Liver (tissue), 9 donors: ENCODE results near the gene PRRG2. TPM values are rescaled to one million over a fixed set of nuclear protein-coding genes. Genes with fewer than 3 reads are reported as not detected.
"Not testable (repeated sequence)": the region's sequence is repeated elsewhere in the genome, so short reads cannot be mapped to it uniquely, and the experiment has no call there.

Source experiments
- DNase-seq: peaks from one replicate; pipeline ENCODE4 v3.0.0-alpha.2; 2017; ENCODE audit warnings: low spot score
- H3K27ac ChIP-seq, 2 donors: one replicate each; pipeline ENCODE4 v1.7.0; 2013; ENCODE audit warnings: inconsistent platforms in 2 of 2, low read length in 2 of 2, control low read depth in 1 of 2, low read depth in 1 of 2, mild to moderate bottlenecking in 1 of 2
- H3K27me3 ChIP-seq, 4 donors: one replicate each; pipeline versions ENCODE4 v1.6.1 to v1.7.0; 2013; ENCODE audit warnings: low read length in 3 of 4, inconsistent platforms in 1 of 4, mild to moderate bottlenecking in 1 of 4, moderate library complexity in 1 of 4; ENCODE audit not compliant: control insufficient read depth in 4 of 4, insufficient read depth in 4 of 4
- H3K36me3 ChIP-seq, 4 donors: one replicate each; pipeline versions ENCODE4 v1.6.1 to v1.7.0; 2013; ENCODE audit warnings: low read length in 3 of 4, mild to moderate bottlenecking in 3 of 4, low read depth in 1 of 4, moderate library complexity in 1 of 4; ENCODE audit not compliant: control insufficient read depth in 4 of 4, insufficient read depth in 3 of 4
- H3K4me1 ChIP-seq, 4 donors: one replicate each; pipeline versions ENCODE4 v1.6.1 to v1.7.0; 2013; ENCODE audit warnings: low read length in 3 of 4, mild to moderate bottlenecking in 3 of 4, moderate library complexity in 1 of 4; ENCODE audit not compliant: control insufficient read depth in 4 of 4, insufficient read depth in 4 of 4
- H3K4me3 ChIP-seq, 3 donors: one replicate each; pipeline versions ENCODE4 v1.6.1 to v1.7.0; 2013; ENCODE audit warnings: low read length in 3 of 3, control low read depth in 1 of 3, low read depth in 1 of 3, mild to moderate bottlenecking in 1 of 3
- H3K9ac ChIP-seq, 2 donors: one replicate each; pipeline ENCODE4 v1.7.0; 2013; ENCODE audit warnings: low read length in 2 of 2, mild to moderate bottlenecking in 2 of 2, moderate library complexity in 2 of 2, control low read depth in 1 of 2, low read depth in 1 of 2
- H3K9me3 ChIP-seq, 4 donors: one replicate each; pipeline versions ENCODE4 v1.6.1 to v1.7.0; 2013; ENCODE audit warnings: low read length in 3 of 4; ENCODE audit not compliant: control insufficient read depth in 4 of 4
- EGR1 ChIP-seq, 2 donors: IDR thresholded peaks; 2 replicates each; pipeline ENCODE4 v1.6.1; 2016 to 2018; ENCODE audit warnings: antibody characterized with exemption in 2 of 2, low read depth in 2 of 2
- FOXA1 ChIP-seq: IDR thresholded peaks from 2 replicates; pipeline ENCODE4 v1.6.1; 2016; ENCODE audit warnings: antibody characterized with exemption
- FOXA2 ChIP-seq: IDR thresholded peaks from 2 replicates; pipeline ENCODE4 v1.6.1; 2016; ENCODE audit warnings: antibody characterized with exemption
- GABPA ChIP-seq, 2 donors: IDR thresholded peaks in 1 of 2; conservative IDR thresholded peaks in 1 of 2; 2 replicates each; pipeline ENCODE4 v1.6.1; 2016; ENCODE audit warnings: antibody characterized with exemption in 2 of 2, mild to moderate bottlenecking in 1 of 2, moderate library complexity in 1 of 2
- HNF4A ChIP-seq, 2 donors: conservative IDR thresholded peaks; 2 replicates each; pipeline ENCODE4 v1.6.1; 2016; ENCODE audit warnings: antibody characterized with exemption in 2 of 2, mild to moderate bottlenecking in 2 of 2
- HNF4G ChIP-seq: IDR thresholded peaks from 2 replicates; pipeline ENCODE4 v1.6.1; 2016; ENCODE audit warnings: antibody characterized with exemption
- JUND ChIP-seq, 2 donors: IDR thresholded peaks; 2 replicates each; pipeline ENCODE4 v1.6.1; 2016; ENCODE audit warnings: antibody characterized with exemption in 2 of 2
- NR2F2 ChIP-seq: IDR thresholded peaks from 2 replicates; pipeline ENCODE4 v1.6.1; 2016; ENCODE audit warnings: antibody characterized with exemption
- RAD21 ChIP-seq, 2 donors: IDR thresholded peaks; 2 replicates each; pipeline ENCODE4 v1.6.1; 2016; ENCODE audit warnings: antibody characterized with exemption in 2 of 2, mild to moderate bottlenecking in 2 of 2
- RXRA ChIP-seq, 2 donors: IDR thresholded peaks; 2 replicates each; pipeline ENCODE4 v1.6.1; 2017 to 2018; ENCODE audit warnings: antibody characterized with exemption in 2 of 2, mild to moderate bottlenecking in 1 of 2
- SP1 ChIP-seq: IDR thresholded peaks from 2 replicates; pipeline ENCODE4 v1.6.1; 2018; ENCODE audit warnings: antibody characterized with exemption, mild to moderate bottlenecking
- TAF1 ChIP-seq: conservative IDR thresholded peaks from 2 replicates; pipeline ENCODE4 v1.6.1; 2016; ENCODE audit warnings: antibody characterized with exemption, mild to moderate bottlenecking
- YY1 ChIP-seq: IDR thresholded peaks from 2 replicates; pipeline ENCODE4 v1.6.1; 2016; ENCODE audit warnings: antibody characterized with exemption, mild to moderate bottlenecking
- WGBS: extraction: QIAGEN DNeasy Blood & Tissue Kit; methylation state at CpG from one replicate; pipeline ENCODE4 v1.1.7; 2013; 5-methylcytosine and 5-hydroxymethylcytosine counted together
- polyA plus RNA-seq, 2 donors: library from polyadenylated mRNA; stranded (reverse) in 1 of 2; unstranded in 1 of 2; fragments of 200-250 nt in 1 of 2; fragments of >200 nt in 1 of 2; fragmentation: Nextera tagmentation in 1 of 2; extraction: Ambion mirVana in 1 of 2; gene quantifications; one replicate each; pipeline versions ENCODE4 v1.2.1 to v1.2.3, GENCODE V29; 2013 to 2015
- total RNA-seq, 2 donors: library from RNA; depleted of rRNA; stranded (reverse); fragments of >200 nt; gene quantifications; one replicate each; pipeline ENCODE4 v1.2.3, GENCODE V29; 2014
- TF ChIP-seq, protein P1 (sequence below): IDR thresholded peaks from 2 replicates; pipeline ENCODE4 v1.6.1; 2016; ENCODE audit warnings: antibody characterized with exemption
- TF ChIP-seq, protein P2 (sequence below): IDR thresholded peaks from 2 replicates; pipeline ENCODE4 v1.6.1; 2016; ENCODE audit warnings: antibody characterized with exemption
- TF ChIP-seq, protein P3 (sequence below): IDR thresholded peaks from 2 replicates; pipeline ENCODE4 v1.6.1; 2016; ENCODE audit warnings: antibody characterized with exemption
- TF ChIP-seq, protein P4 (sequence below): fragments of 150-350 bp; IDR thresholded peaks from 2 replicates; pipeline ENCODE4 v1.5.1; 2017; ENCODE audit warnings: improper control_type of control experiment, low read depth, low read length; ENCODE audit not compliant: missing input control
- TF ChIP-seq, protein P5 (sequence below): IDR thresholded peaks from 2 replicates; pipeline ENCODE4 v1.6.1; 2016; ENCODE audit warnings: antibody characterized with exemption, mild to moderate bottlenecking
- donor health status: healthy.
- donor health status: healthy.
- donor health status: healthy.
- donor health status: healthy.
- donor health status: healthy.

The PRRG2 gene
- total and polyA plus RNA-seq, 4 donors: 1.1 to 2.8 (median 2.1) TPM

DNA sequence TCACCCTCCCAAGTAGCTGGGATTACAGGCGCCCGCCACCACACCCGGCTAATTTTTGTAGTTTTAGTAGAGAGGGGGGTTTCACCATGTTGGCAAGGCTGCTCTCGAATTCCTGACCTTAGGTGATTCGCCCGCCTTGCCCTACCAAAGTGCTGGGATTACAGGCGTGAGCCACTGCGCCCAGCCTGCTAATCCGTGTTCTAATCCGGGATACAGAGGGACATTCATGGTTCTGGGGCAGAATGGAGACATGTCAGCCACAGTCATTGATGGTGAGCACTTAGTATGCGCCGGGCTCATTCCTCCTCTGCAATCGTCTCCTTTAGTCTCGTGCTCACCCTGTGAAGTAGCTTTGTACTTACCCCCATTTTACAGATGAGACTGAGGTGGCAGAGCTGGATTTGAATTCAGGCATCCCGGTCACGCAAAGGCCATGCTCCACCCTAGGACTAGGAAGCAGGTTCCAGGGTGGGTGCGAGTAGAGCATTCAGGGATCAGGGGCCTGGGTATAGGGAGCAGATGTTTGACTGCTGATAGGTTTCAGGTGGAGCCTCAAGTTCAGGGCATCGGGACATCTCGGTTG lies 50.6 kb downstream of the PRRG2 start:
- TF ChIP-seq JUND (IDR thresholded peaks at IDR 0.05): no peak
- no peak for TF ChIP-seq SP1
- no peak for TF ChIP-seq HNF4G
- no peaks in the 10 kb centered on the region for H3K27me3 ChIP-seq
- no peak overlapping the region for H3K4me3 ChIP-seq
- H3K36me3 ChIP-seq: peaks cover 2 to 4% (median 3%) of the 10 kb centered on the region in 4 donors
- no peak overlapping the region for H3K9ac ChIP-seq
- 83% methylated on average over 19 of the region's 19 CpGs for WGBS
- H3K4me1 ChIP-seq: peaks cover 0 to 6% (median 0%) of the 10 kb centered on the region in 4 donors
- H3K27ac ChIP-seq: no peak overlapping the region
- DNase-seq: no peak
- no peaks in the 10 kb centered on the region for H3K9me3 ChIP-seq

DNA sequence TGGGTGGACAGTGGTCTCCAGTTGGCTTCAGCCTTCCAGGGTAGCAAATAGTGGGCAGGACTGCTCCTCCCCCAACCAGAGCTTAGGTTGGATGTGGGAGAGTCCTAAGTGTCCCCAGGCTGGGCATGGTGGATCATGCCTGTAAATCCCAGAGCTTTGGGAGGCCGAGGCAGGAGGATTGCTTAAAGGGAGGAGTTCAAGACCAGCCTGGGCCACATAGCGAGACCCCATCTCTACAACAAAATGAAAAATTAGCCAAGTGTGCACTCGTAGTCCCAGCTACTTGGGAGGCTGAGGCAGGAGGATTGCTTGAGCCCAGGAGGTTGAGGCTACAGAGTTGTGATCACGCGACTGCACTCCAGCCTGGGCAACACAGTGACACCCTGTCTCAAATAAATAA lies 51.5 kb downstream of the PRRG2 start:
- 95% methylated on average over 5 of the region's 5 CpGs for WGBS
- Histone ChIP-seq H3K4me3 (no peak overlapping the region), H3K27me3 (no peaks in the 10 kb centered on the region), H3K4me1 (peaks cover 0 to 6% (median 0%) of the 10 kb centered on the region in 4 donors), H3K9me3 (no peaks in the 10 kb centered on the region), H3K27ac (no peak overlapping the region), H3K9ac (no peak overlapping the region), H3K36me3 (peaks cover 0 to 3% (median 1%) of the 10 kb centered on the region in 4 donors)
- TF ChIP-seq SP1 (no peak), FOXA1 (no peak), JUND (IDR thresholded peaks at IDR 0.05) (no peak), GABPA (IDR thresholded peaks at IDR 0.05 in 1 of 2, conservative IDR thresholded peaks at IDR 0.05 in 1 of 2) (no peak), HNF4A (conservative IDR thresholded peaks at IDR 0.05) (no peak), RXRA (IDR thresholded peaks at IDR 0.05) (no peak), HNF4G (no peak), TAF1 (no peak), FOXA2 (no peak), NR2F2 (no peak), EGR1 (IDR thresholded peaks at IDR 0.05; ENCODE audit: low read depth in 2 of 2) (no peak), RAD21 (IDR thresholded peaks at IDR 0.05) (no peak), YY1 (no peak)
- TF ChIP-seq, protein P1, sequence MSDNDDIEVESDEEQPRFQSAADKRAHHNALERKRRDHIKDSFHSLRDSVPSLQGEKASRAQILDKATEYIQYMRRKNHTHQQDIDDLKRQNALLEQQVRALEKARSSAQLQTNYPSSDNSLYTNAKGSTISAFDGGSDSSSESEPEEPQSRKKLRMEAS: no peak
- TF ChIP-seq, protein P2, sequence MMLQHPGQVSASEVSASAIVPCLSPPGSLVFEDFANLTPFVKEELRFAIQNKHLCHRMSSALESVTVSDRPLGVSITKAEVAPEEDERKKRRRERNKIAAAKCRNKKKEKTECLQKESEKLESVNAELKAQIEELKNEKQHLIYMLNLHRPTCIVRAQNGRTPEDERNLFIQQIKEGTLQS: no peak
- TF ChIP-seq, protein P3, sequence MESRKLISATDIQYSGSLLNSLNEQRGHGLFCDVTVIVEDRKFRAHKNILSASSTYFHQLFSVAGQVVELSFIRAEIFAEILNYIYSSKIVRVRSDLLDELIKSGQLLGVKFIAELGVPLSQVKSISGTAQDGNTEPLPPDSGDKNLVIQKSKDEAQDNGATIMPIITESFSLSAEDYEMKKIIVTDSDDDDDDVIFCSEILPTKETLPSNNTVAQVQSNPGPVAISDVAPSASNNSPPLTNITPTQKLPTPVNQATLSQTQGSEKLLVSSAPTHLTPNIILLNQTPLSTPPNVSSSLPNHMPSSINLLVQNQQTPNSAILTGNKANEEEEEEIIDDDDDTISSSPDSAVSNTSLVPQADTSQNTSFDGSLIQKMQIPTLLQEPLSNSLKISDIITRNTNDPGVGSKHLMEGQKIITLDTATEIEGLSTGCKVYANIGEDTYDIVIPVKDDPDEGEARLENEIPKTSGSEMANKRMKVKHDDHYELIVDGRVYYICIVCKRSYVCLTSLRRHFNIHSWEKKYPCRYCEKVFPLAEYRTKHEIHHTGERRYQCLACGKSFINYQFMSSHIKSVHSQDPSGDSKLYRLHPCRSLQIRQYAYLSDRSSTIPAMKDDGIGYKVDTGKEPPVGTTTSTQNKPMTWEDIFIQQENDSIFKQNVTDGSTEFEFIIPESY: no peak
- TF ChIP-seq, protein P4, sequence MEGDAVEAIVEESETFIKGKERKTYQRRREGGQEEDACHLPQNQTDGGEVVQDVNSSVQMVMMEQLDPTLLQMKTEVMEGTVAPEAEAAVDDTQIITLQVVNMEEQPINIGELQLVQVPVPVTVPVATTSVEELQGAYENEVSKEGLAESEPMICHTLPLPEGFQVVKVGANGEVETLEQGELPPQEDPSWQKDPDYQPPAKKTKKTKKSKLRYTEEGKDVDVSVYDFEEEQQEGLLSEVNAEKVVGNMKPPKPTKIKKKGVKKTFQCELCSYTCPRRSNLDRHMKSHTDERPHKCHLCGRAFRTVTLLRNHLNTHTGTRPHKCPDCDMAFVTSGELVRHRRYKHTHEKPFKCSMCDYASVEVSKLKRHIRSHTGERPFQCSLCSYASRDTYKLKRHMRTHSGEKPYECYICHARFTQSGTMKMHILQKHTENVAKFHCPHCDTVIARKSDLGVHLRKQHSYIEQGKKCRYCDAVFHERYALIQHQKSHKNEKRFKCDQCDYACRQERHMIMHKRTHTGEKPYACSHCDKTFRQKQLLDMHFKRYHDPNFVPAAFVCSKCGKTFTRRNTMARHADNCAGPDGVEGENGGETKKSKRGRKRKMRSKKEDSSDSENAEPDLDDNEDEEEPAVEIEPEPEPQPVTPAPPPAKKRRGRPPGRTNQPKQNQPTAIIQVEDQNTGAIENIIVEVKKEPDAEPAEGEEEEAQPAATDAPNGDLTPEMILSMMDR: no peak
- TF ChIP-seq, protein P5, sequence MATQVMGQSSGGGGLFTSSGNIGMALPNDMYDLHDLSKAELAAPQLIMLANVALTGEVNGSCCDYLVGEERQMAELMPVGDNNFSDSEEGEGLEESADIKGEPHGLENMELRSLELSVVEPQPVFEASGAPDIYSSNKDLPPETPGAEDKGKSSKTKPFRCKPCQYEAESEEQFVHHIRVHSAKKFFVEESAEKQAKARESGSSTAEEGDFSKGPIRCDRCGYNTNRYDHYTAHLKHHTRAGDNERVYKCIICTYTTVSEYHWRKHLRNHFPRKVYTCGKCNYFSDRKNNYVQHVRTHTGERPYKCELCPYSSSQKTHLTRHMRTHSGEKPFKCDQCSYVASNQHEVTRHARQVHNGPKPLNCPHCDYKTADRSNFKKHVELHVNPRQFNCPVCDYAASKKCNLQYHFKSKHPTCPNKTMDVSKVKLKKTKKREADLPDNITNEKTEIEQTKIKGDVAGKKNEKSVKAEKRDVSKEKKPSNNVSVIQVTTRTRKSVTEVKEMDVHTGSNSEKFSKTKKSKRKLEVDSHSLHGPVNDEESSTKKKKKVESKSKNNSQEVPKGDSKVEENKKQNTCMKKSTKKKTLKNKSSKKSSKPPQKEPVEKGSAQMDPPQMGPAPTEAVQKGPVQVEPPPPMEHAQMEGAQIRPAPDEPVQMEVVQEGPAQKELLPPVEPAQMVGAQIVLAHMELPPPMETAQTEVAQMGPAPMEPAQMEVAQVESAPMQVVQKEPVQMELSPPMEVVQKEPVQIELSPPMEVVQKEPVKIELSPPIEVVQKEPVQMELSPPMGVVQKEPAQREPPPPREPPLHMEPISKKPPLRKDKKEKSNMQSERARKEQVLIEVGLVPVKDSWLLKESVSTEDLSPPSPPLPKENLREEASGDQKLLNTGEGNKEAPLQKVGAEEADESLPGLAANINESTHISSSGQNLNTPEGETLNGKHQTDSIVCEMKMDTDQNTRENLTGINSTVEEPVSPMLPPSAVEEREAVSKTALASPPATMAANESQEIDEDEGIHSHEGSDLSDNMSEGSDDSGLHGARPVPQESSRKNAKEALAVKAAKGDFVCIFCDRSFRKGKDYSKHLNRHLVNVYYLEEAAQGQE: no peak
- no peak for DNase-seq

DNA sequence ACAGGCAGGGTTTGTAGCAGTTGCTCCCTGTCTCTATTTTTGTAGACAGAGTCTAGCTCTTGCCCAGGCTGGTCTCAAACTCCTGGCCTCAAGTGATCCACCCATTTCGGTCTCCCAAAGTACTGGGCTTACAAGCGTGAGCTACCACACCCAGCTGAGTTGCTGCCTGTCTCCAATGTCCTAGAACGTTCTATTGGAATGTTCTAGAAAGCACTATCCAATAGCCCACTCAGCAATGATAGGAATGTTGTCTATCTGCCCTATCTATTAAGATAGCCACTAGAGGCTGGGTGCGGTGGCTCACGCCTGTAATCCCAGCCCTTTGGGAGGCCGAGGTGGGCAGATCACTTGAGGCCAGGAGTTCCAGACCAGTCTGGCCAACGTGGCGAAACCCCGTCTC lies 52.2 kb downstream of the PRRG2 start:
- WGBS: 81% methylated on average over 9 of the region's 9 CpGs
- H3K36me3 ChIP-seq, H3K9ac ChIP-seq, H3K9me3 ChIP-seq, H3K4me3 ChIP-seq, H3K27ac ChIP-seq, DNase-seq, H3K4me1 ChIP-seq, H3K27me3 ChIP-seq: not testable (repeated sequence)
